Fibroblast of mammary gland (primary cell): ENCODE measurements around the gene BLMH.

Experiments used
- DNase-seq: peaks from one replicate; pipeline ENCODE4 v3.0.0-alpha.2; 2010; ENCODE audit warnings: low read depth
- H3K4me3 ChIP-seq: 2 replicates; pipeline ENCODE4 v1.5.1; 2011; ENCODE audit warnings: low read depth, mild to moderate bottlenecking, low read length, moderate library complexity; ENCODE audit not compliant: control insufficient read depth
- CTCF ChIP-seq: conservative IDR thresholded peaks from 2 replicates; pipeline ENCODE4 v1.5.1; 2011; ENCODE audit warnings: low read depth, low read length, inconsistent platforms; ENCODE audit not compliant: control insufficient read depth, insufficient read depth

The BLMH gene

GRCh38 chr17:30321314-30321713, 29.6 kb upstream of the BLMH start:
- no peak overlapping the region for H3K4me3 ChIP-seq
- DNase-seq: no peak
- TF ChIP-seq CTCF: no peak

GRCh38 chr17:30318155-30318554, 26.4 kb upstream of the BLMH start:
- DNase-seq: no peak
- no peak overlapping the region for H3K4me3 ChIP-seq
- no peak for TF ChIP-seq CTCF

DNA sequence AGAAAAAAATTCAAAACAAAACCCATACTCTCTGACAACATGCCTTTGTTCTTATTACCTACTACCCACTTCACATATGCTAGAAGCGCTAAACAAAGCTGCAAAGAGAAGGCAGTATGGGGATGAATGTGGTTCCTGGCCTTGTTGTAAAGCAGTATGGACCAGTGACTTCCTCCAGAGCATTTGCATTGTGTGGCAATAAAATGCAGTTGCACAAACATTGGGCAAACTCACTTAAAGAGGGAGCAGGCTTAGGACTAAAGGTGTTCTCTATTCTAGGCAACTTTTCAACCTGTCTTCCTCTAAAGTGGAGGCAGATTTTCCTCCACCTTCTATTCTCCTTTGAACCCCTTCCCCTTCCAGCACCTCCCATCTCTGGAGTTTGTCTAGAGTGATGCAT, 25.0 kb upstream of the BLMH start:
- H3K4me3 ChIP-seq: no peak overlapping the region
- DNase-seq: no peak
- TF ChIP-seq CTCF: no peak

- no peak for TF ChIP-seq CTCF
- no peak overlapping the region for H3K4me3 ChIP-seq
- DNase-seq: no peak
These were observed 23.4 kb upstream of the BLMH start for GRCh38 chr17:30315106-30315505.

DNA sequence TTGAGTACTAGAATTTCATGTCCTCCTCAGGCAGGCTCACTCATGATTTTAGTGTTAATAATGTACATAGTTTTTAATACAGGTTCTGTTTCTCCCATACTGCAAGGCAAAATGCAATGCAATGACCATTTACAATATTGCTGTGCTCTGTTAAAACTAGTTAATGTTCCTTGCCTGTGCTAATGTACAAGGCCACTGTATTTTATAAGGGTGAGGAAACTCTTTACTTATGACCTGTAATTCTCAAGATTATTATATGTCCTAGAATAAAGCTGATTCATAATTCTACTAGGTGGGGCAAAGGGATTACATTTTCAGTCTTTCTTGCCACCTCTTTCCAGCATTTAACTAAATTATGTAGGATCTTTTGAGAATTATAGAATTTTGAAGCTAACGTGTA, 22.7 kb upstream of the BLMH start:
- H3K4me3 ChIP-seq: no peak overlapping the region
- no peak for DNase-seq
- TF ChIP-seq CTCF: no peak

DNA sequence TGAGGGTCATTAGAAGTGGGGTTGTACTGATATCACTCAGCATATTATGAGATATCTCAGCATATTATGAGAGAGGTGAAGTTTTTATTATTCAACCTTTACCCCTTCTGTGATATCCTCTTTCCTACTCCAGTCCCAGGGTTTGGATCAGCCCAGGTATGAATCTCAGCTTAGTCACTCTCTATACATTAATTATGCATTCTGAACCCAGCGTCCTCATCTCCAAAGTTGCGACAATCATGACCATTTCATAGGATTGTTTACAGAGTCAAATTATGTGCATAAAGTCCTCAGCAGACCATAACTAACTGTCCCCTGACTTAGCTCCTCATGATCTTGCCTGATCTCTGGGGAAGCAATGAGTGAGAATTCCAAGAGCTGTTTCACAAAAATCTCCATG, 20.5 kb upstream of the BLMH start:
- H3K4me3 ChIP-seq: no peak overlapping the region
- DNase-seq: no peak
- no peak for TF ChIP-seq CTCF

DNA sequence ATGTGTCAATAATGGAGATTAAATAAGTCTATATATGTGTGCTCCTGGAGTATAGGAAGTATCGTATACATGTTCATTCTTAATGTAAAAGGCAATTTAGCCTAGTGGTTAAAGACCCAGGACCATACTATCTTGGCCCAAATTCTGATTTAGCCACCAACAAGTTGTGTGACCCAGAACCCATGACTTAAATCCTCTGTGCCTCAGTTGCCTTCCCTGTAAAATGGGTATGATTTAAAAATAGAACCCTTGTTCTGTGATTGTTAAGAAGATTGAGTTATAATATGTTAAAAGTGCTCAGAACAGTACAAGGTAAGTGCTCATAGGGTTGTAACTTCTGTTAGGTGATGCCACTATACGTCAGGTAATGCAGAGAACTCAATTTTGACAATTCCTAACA, 18.8 kb upstream of the BLMH start:
- H3K4me3 ChIP-seq: no peak overlapping the region
- DNase-seq: no peak
- TF ChIP-seq CTCF: no peak
